Measurements from ENCODE around the gene AK2.
A peak's percentile ranks its signal among the peaks of the same experiment; 100 is the strongest.

AK2 gene

GRCh38 chr1:33021567-33022431 is 14.9 kb downstream of the AK2 start:
- no peak for DNase-seq

GRCh38 chr1:33018112-33018511 is 18.6 kb downstream of the AK2 start:
- no peak for DNase-seq

GRCh38 chr1:33017175-33017574 is 19.5 kb downstream of the AK2 start:
- DNase-seq, result no peak

GRCh38 chr1:33015216-33015615 is 21.5 kb downstream of the AK2 start:
- no peak for DNase-seq

- DNase-seq, result no peak
Measured at GRCh38 chr1:33014464-33015163, 22.1 kb downstream of the AK2 start.

- DNase-seq, result no peak
Measured at GRCh38 chr1:33013791-33014190, 22.9 kb downstream of the AK2 start.

- no peak for DNase-seq
Measured at GRCh38 chr1:33012165-33012564, 24.5 kb downstream of the AK2 start.

GRCh38 chr1:33010932-33011731 is 25.6 kb downstream of the AK2 start:
- no peak for DNase-seq

GRCh38 chr1:33009561-33009960 is 27.1 kb downstream of the AK2 start:
- DNase-seq, result no peak

GRCh38 chr1:33008051-33008914 is 28.4 kb downstream of the AK2 start:
- DNase-seq, result no peak

- DNase-seq, result peak; percentile 21
Measured at GRCh38 chr1:33007190-33008050, 29.3 kb downstream of the AK2 start.

- DNase-seq, result no peak
Measured at GRCh38 chr1:33005838-33006421, 30.8 kb downstream of the AK2 start.

GRCh38 chr1:33005117-33005837 is 31.4 kb downstream of the AK2 start:
- no peak for DNase-seq

- no peak for DNase-seq
Measured at GRCh38 chr1:33004613-33005012, 32.1 kb downstream of the AK2 start.

- DNase-seq, result no peak
Measured at GRCh38 chr1:33003657-33004056, 33.0 kb downstream of the AK2 start.

GRCh38 chr1:33002006-33002405 is 34.7 kb downstream of the AK2 start:
- no peak for DNase-seq

GRCh38 chr1:33001282-33001681 is 35.4 kb downstream of the AK2 start:
- no peak for DNase-seq

GRCh38 chr1:33000427-33001026 is 36.2 kb downstream of the AK2 start:
- DNase-seq, result no peak

- DNase-seq, result no peak
Measured at GRCh38 chr1:32998997-32999396, 37.7 kb downstream of the AK2 start.

GRCh38 chr1:32998064-32998463 is 38.6 kb downstream of the AK2 start:
- no peak for DNase-seq
